GM12892 (cell line): ENCODE data around the gene IRAK3.

Source experiments
- POLR2A ChIP-seq: IDR thresholded peaks from 2 replicates; pipeline ENCODE4 v1.6.1; 2011; ENCODE audit warnings: low read depth, low read length, control low read depth
- POLR2AphosphoS5 ChIP-seq: IDR thresholded peaks from 2 replicates; pipeline ENCODE4 v1.6.1; 2011; ENCODE audit warnings: low read depth, low read length, control low read depth

DNA sequence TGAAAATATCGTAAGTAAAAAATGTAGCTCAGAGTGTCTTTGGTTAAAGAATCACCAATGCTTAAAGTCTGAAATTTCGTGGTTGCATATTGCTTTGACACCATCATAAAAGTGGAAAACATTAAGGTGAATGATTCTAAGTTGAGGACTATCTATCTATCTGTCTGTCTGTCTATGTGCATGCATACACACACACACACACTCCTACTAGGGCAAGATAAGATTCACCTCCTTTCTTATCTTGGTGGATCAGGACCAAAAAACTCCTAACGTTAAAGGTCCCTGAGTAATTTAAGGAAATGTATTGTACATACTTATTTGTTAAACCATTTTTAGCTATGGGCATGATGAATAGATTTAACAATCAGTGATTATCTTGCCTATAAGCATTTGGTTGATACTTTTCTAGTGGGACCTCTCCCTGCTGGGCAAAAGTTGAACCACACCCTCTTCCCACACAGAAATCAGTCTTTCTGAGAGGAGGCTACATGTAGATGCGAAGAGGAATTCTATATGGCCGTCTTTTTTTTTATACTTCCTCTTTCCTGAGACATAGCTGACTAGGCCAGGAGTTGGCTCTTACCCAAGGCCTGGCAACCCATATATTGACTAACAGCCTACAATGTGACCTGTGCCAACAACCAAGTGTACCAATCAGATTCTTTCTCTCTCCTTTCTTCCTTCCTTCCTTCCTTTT is 39.2 kb upstream of the IRAK3 start:
- TF ChIP-seq POLR2A (no peak), POLR2AphosphoS5 (no peak)
